ENCODE measurements around the gene AFAP1L2.

Gene AFAP1L2

DNA sequence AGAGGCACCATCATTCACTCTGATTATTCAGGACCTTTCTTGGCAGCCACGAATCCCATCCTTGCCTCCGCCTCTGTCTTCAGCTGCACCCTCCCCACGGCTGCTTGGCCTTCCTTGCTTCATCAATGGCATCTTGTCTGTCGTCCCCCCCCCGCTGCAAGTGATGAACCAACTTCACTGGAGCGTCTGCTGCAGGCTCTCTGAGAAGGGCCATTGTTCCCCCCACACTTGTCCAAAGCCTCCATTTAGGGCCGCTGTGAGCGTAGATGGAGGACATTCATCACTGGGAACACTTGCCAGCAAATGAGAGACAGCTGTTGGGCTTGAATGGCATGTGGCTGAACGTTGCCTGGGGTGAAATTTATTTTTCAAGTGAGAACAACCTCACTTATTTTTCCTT lies 20.1 kb downstream of the AFAP1L2 start:
- ATAC-seq = no peak
- no peak for TF ChIP-seq ZNF565 (CRISPR knock-in tag; conservative IDR thresholded peaks at IDR 0.05; ENCODE audit: low read depth)
- TF ChIP-seq, protein P1, sequence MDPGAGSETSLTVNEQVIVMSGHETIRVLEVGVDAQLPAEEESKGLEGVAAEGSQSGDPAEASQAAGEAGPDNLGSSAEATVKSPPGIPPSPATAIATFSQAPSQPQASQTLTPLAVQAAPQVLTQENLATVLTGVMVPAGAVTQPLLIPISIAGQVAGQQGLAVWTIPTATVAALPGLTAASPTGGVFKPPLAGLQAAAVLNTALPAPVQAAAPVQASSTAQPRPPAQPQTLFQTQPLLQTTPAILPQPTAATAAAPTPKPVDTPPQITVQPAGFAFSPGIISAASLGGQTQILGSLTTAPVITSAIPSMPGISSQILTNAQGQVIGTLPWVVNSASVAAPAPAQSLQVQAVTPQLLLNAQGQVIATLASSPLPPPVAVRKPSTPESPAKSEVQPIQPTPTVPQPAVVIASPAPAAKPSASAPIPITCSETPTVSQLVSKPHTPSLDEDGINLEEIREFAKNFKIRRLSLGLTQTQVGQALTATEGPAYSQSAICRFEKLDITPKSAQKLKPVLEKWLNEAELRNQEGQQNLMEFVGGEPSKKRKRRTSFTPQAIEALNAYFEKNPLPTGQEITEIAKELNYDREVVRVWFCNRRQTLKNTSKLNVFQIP (CRISPR knock-in tag; IDR thresholded peaks at IDR 0.05; ENCODE audit: borderline replicate concordance, low read depth) = no peak

GRCh38 chr10:114380797-114381196 lies 23.5 kb downstream of the AFAP1L2 start:
- no peak for TF ChIP-seq ISL1 (CRISPR knock-in tag; IDR thresholded peaks at IDR 0.05)
- TF ChIP-seq TSHZ2 (CRISPR knock-in tag; IDR thresholded peaks at IDR 0.05) = no peak
- TF ChIP-seq ARNTL (CRISPR knock-in tag; IDR thresholded peaks at IDR 0.05; ENCODE audit: borderline replicate concordance, low read depth) = no peak
- no peak for TF ChIP-seq BACH2 (CRISPR knock-in tag; IDR thresholded peaks at IDR 0.05; ENCODE audit: borderline replicate concordance)
- no peak for TF ChIP-seq PATZ1 (CRISPR knock-in tag; IDR thresholded peaks at IDR 0.05; ENCODE audit: borderline replicate concordance)
- TF ChIP-seq TCF4 (CRISPR knock-in tag; IDR thresholded peaks at IDR 0.05; ENCODE audit: borderline replicate concordance) = no peak
- no peak for TF ChIP-seq SNAI2 (CRISPR knock-in tag; IDR thresholded peaks at IDR 0.05)
- no peak for TF ChIP-seq ZNF70 (CRISPR knock-in tag; IDR thresholded peaks at IDR 0.05)
- TF ChIP-seq ESRRG (CRISPR knock-in tag; IDR thresholded peaks at IDR 0.05) = no peak
- no peak for TF ChIP-seq ZNF565 (CRISPR knock-in tag; conservative IDR thresholded peaks at IDR 0.05; ENCODE audit: low read depth)
- no peak for TF ChIP-seq CREB5 (CRISPR knock-in tag; IDR thresholded peaks at IDR 0.05; ENCODE audit: low read depth)
- TF ChIP-seq, protein P1 (CRISPR knock-in tag; IDR thresholded peaks at IDR 0.05; ENCODE audit: borderline replicate concordance, low read depth) = no peak
- TF ChIP-seq PPARA (CRISPR knock-in tag; IDR thresholded peaks at IDR 0.05; ENCODE audit: borderline replicate concordance) = no peak
- no peak for ATAC-seq

GRCh38 chr10:114380060-114380459 lies 24.2 kb downstream of the AFAP1L2 start:
- no peak for TF ChIP-seq ZFP30 (CRISPR knock-in tag; IDR thresholded peaks at IDR 0.05)
- no peak for TF ChIP-seq CSRNP3 (CRISPR knock-in tag; IDR thresholded peaks at IDR 0.05)
- TF ChIP-seq BACH2 (CRISPR knock-in tag; IDR thresholded peaks at IDR 0.05; ENCODE audit: borderline replicate concordance) = no peak
- TF ChIP-seq ZNF565 (CRISPR knock-in tag; conservative IDR thresholded peaks at IDR 0.05; ENCODE audit: low read depth) = no peak
- TF ChIP-seq OSR1 (CRISPR knock-in tag; IDR thresholded peaks at IDR 0.05) = no peak
- TF ChIP-seq ARNTL (CRISPR knock-in tag; IDR thresholded peaks at IDR 0.05; ENCODE audit: borderline replicate concordance, low read depth) = no peak
- TF ChIP-seq CREB5 (CRISPR knock-in tag; IDR thresholded peaks at IDR 0.05; ENCODE audit: low read depth) = no peak
- TF ChIP-seq ZNF70 (CRISPR knock-in tag; IDR thresholded peaks at IDR 0.05) = no peak
- TF ChIP-seq RARB (CRISPR knock-in tag; IDR thresholded peaks at IDR 0.05) = no peak
- no peak for TF ChIP-seq TSHZ2 (CRISPR knock-in tag; IDR thresholded peaks at IDR 0.05)
- TF ChIP-seq GLIS3 (CRISPR knock-in tag; IDR thresholded peaks at IDR 0.05) = no peak
- no peak for TF ChIP-seq ZFP3 (CRISPR knock-in tag; IDR thresholded peaks at IDR 0.05)
- TF ChIP-seq TCF4 (CRISPR knock-in tag; IDR thresholded peaks at IDR 0.05; ENCODE audit: borderline replicate concordance) = no peak
- no peak for ATAC-seq
